Keratinocyte (primary cell): ENCODE measurements around the gene VAMP5. TPM values are rescaled to one million over a fixed set of nuclear protein-coding genes. Genes with fewer than 3 reads are reported as not detected.
A peak's percentile ranks its signal among the peaks of the same experiment; 100 is the strongest.

Experiments used
- DNase-seq: peaks from one replicate; pipeline ENCODE4 v3.0.0-alpha.2; 2011; ENCODE audit warnings: low read depth, missing footprints, low spot score
- FAIRE-seq: peaks from 2 replicates; lab custom pipeline; 2011; peaks lifted over from hg19 to GRCh38; lab: Jason Lieb, UNC
- H2AFZ ChIP-seq: 2 replicates; pipeline ENCODE4 v1.6.0; 2012; ENCODE audit warnings: low read length, control low read depth, inconsistent platforms; ENCODE audit not compliant: control insufficient read depth
- H3K27ac ChIP-seq: 2 replicates; pipeline ENCODE4 v1.5.1; 2011; ENCODE audit warnings: low read length; ENCODE audit not compliant: control insufficient read depth, insufficient read depth
- H3K27me3 ChIP-seq: 3 replicates; pipeline ENCODE4 v1.6.0; 2011; ENCODE audit warnings: low read length; ENCODE audit not compliant: control insufficient read depth, insufficient read depth; ENCODE audit errors: extremely low read depth
- H3K36me3 ChIP-seq, 2 experiments: 2 replicates in 1 of 2; 3 replicates in 1 of 2; pipeline ENCODE4 v1.5.1; 2011; ENCODE audit warnings: low read length in 2 of 2, mild to moderate bottlenecking in 1 of 2; ENCODE audit not compliant: control insufficient read depth in 2 of 2, insufficient read depth in 2 of 2; ENCODE audit errors: extremely low read depth in 1 of 2
- H3K4me1 ChIP-seq: 3 replicates; pipeline ENCODE4 v1.5.1; 2011; ENCODE audit warnings: low read length; ENCODE audit not compliant: control insufficient read depth, insufficient read depth; ENCODE audit errors: extremely low read depth
- H3K4me2 ChIP-seq: 3 replicates; pipeline ENCODE4 v1.6.0; 2011; ENCODE audit warnings: low read depth, low read length; ENCODE audit not compliant: control insufficient read depth, insufficient read depth; ENCODE audit errors: extremely low read depth
- H3K4me3 ChIP-seq, 3 experiments: fragments of 200-600 bp in 1 of 3; sonication (generic) in 1 of 3; 2 replicates in 2 of 3; 3 replicates in 1 of 3; pipeline ENCODE4 v1.5.1; 2011 to 2016; ENCODE audit warnings: low read length in 3 of 3, mild to moderate bottlenecking in 3 of 3, control low read depth in 2 of 3, inconsistent platforms in 1 of 3, low read depth in 1 of 3, mixed read lengths in 1 of 3, mixed run types in 1 of 3, moderate library complexity in 1 of 3; ENCODE audit not compliant: control insufficient read depth in 2 of 3, insufficient read depth in 2 of 3; ENCODE audit errors: extremely low read depth in 1 of 3
- H3K79me2 ChIP-seq: 2 replicates; pipeline ENCODE4 v1.6.0; 2012; ENCODE audit warnings: low read length; ENCODE audit not compliant: control insufficient read depth, insufficient read depth
- H3K9ac ChIP-seq: 3 replicates; pipeline ENCODE4 v1.6.0; 2011; ENCODE audit warnings: low read length; ENCODE audit not compliant: control insufficient read depth, insufficient read depth; ENCODE audit errors: extremely low read depth
- H3K9me1 ChIP-seq: 3 replicates; pipeline ENCODE4 v1.6.0; 2011; ENCODE audit warnings: low read length; ENCODE audit not compliant: control insufficient read depth, insufficient read depth; ENCODE audit errors: extremely low read depth
- H3K9me3 ChIP-seq: 2 replicates; pipeline ENCODE4 v1.5.1; 2012; ENCODE audit warnings: low read depth, low read length; ENCODE audit not compliant: control insufficient read depth
- H4K20me1 ChIP-seq: 3 replicates; pipeline ENCODE4 v1.6.0; 2011; ENCODE audit warnings: low read length; ENCODE audit not compliant: control insufficient read depth, insufficient read depth; ENCODE audit errors: extremely low read depth
- CTCF ChIP-seq, 3 experiments: IDR thresholded peaks in 1 of 3; conservative IDR thresholded peaks in 1 of 3; optimal IDR thresholded peaks in 1 of 3; 2 replicates in 2 of 3; 3 replicates in 1 of 3; pipeline versions ENCODE3 to v1.5.1; 2011; ENCODE audit warnings: low read length in 3 of 3, mild to moderate bottlenecking in 3 of 3, moderate library complexity in 2 of 3, control low read depth in 1 of 3, inconsistent platforms in 1 of 3; ENCODE audit not compliant: insufficient read depth in 2 of 3; ENCODE audit errors: extremely low read depth in 1 of 3
- EZH2 ChIP-seq: IDR thresholded peaks from one replicate; pipeline ENCODE4 v1.6.1; 2012; ENCODE audit warnings: inconsistent platforms, mild to moderate bottlenecking, low read length, moderate library complexity
- dilution Hi-C: fragments of 300-500 bp; cut with MboI; formaldehyde crosslinking; loops from one replicate; pipeline ENCODE4 v1.7.0; 2020; ENCODE audit warnings: low sequenced_read_pairs; ENCODE audit not compliant: extremely low pct_ligation_motif_present
- polyA plus RNA-seq, 5 experiments: library from polyadenylated mRNA; depleted of rRNA in 3 of 5; stranded (reverse) in 3 of 5; stranded (forward) in 1 of 5; unstranded in 1 of 5; fragments of >200 nt; gene quantifications; 1 replicate in 1 of 5; 2 replicates in 3 of 5; 3 replicates in 1 of 5; pipeline versions ENCODE4 v1.2.1 to v1.2.3, GENCODE V29; 2011 to 2012; ENCODE audit warnings: missing spikeins in 2 of 5, low read depth in 1 of 5, low replicate concordance in 1 of 5

The VAMP5 gene
- polyA plus RNA-seq, 1 donor (not counting 4 experiments of a cell fraction or from before 2014, with no cell fraction given) = 11.0 TPM

- no peak overlapping the region for H3K27ac ChIP-seq
- peaks cover 20% of the 10 kb centered on the region for H3K79me2 ChIP-seq
- no peak overlapping the region for H3K4me3 ChIP-seq
- no peaks in the 10 kb centered on the region for H3K27me3 ChIP-seq
- no peak overlapping the region for H3K9ac ChIP-seq
- TF ChIP-seq EZH2 (no peak), CTCF (optimal IDR thresholded peaks at IDR 0.05 in 1 of 3, IDR thresholded peaks at IDR 0.05 in 1 of 3, conservative IDR thresholded peaks at IDR 0.05 in 1 of 3; ENCODE audit: extremely low read depth in 1 of 3, insufficient read depth in 2 of 3, low read length in 3 of 3) (no peak)
- H4K20me1 ChIP-seq = no peaks in the 10 kb centered on the region
- peaks cover 23% of the 10 kb centered on the region for H3K4me1 ChIP-seq
- H2AFZ ChIP-seq = no peak overlapping the region
- FAIRE-seq (no peak), DNase-seq (no peak)
- H3K9me3 ChIP-seq = no peaks in the 10 kb centered on the region
- H3K4me2 ChIP-seq = no peak overlapping the region
- H3K9me1 ChIP-seq = no peaks in the 10 kb centered on the region
- dilution Hi-C loops = no loop called here
- H3K36me3 ChIP-seq = peaks cover 5 to 11% of the 10 kb centered on the region in 2 experiments
These were observed 8.5 kb upstream of the VAMP5 start for GRCh38 chr2:85575739-85576138.

DNA sequence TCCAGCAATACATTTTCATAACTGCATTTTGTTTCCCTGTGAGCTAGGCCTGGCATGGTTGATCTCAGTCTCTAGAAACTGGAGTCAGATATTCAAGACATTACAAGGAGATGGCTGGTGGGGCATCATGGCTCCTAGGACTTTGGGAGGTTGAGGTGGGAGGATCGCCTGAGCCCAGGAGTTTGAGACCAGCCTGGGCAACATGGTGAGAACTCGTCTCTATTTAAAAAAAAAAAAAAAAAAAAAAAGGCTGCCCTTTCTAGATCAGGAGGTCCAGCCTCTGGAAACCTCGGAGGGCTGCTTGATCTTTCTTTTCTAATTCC is 7.2 kb upstream of the VAMP5 start:
- Histone ChIP-seq H3K4me3 (peak overlapping the region in 2 of 3 experiments; percentile 94), H3K4me1 (peaks cover 23% of the 10 kb centered on the region), H3K79me2 (peaks cover 20% of the 10 kb centered on the region), H2AFZ (peak overlapping the region; percentile 17), H3K9ac (peak overlapping the region; percentile 74), H3K27ac (peak overlapping the region; percentile 64), H3K36me3 (peaks cover 11 to 20% of the 10 kb centered on the region in 2 experiments), H3K9me1 (no peaks in the 10 kb centered on the region), H3K9me3 (no peaks in the 10 kb centered on the region), H4K20me1 (no peaks in the 10 kb centered on the region), H3K27me3 (no peaks in the 10 kb centered on the region), H3K4me2 (peak overlapping the region; percentile 99)
- dilution Hi-C loops = no loop called here
- no peak for DNase-seq
- FAIRE-seq = no peak
- no peak for TF ChIP-seq EZH2
- no peak for TF ChIP-seq CTCF (optimal IDR thresholded peaks at IDR 0.05 in 1 of 3, IDR thresholded peaks at IDR 0.05 in 1 of 3, conservative IDR thresholded peaks at IDR 0.05 in 1 of 3; ENCODE audit: extremely low read depth in 1 of 3, insufficient read depth in 2 of 3, low read length in 3 of 3)
